ENCODE results near the gene NTM.

The NTM gene

GRCh38 chr11:132054822-132055221 lies 684.4 kb downstream of the NTM start:
- H3K27me3 ChIP-seq (ENCODE audit: control insufficient read depth, insufficient read depth, low read length): no peaks in the 10 kb centered on the region
- no peaks in the 10 kb centered on the region for H3K9me3 ChIP-seq (ENCODE audit: control insufficient read depth, low read length)
- peaks cover 13% of the 10 kb centered on the region for H3K4me1 ChIP-seq
- no peak overlapping the region for H3K27ac ChIP-seq
- no peak overlapping the region for H2AFZ ChIP-seq
- no peaks in the 10 kb centered on the region for H3K36me3 ChIP-seq (ENCODE audit: control insufficient read depth, insufficient read depth, low read length)
- H3K4me3 ChIP-seq (ENCODE audit: low read depth, low read length): no peak overlapping the region
- no peak for TF ChIP-seq CTCF (IDR thresholded peaks at IDR 0.05)
- no peak overlapping the region for H3K4me2 ChIP-seq (ENCODE audit: low read length)
- peaks cover 32% of the 10 kb centered on the region for H3K79me2 ChIP-seq
- no peak overlapping the region for H3K9ac ChIP-seq

GRCh38 chr11:132055296-132055695 lies 684.9 kb downstream of the NTM start:
- Histone ChIP-seq H3K9ac (no peak overlapping the region), H3K4me2 (ENCODE audit: low read length) (no peak overlapping the region), H3K9me3 (ENCODE audit: control insufficient read depth, low read length) (no peaks in the 10 kb centered on the region), H3K27me3 (ENCODE audit: control insufficient read depth, insufficient read depth, low read length) (no peaks in the 10 kb centered on the region), H3K79me2 (peaks cover 30% of the 10 kb centered on the region), H3K4me3 (ENCODE audit: low read depth, low read length) (no peak overlapping the region), H3K36me3 (ENCODE audit: control insufficient read depth, insufficient read depth, low read length) (no peaks in the 10 kb centered on the region), H2AFZ (no peak overlapping the region), H3K4me1 (peaks cover 10% of the 10 kb centered on the region), H3K27ac (no peak overlapping the region)
- TF ChIP-seq CTCF (IDR thresholded peaks at IDR 0.05): no peak

- Histone ChIP-seq H3K4me1 (peaks cover 9% of the 10 kb centered on the region), H3K9me3 (ENCODE audit: control insufficient read depth, low read length) (no peaks in the 10 kb centered on the region), H3K9ac (no peak overlapping the region), H3K27ac (no peak overlapping the region), H3K27me3 (ENCODE audit: control insufficient read depth, insufficient read depth, low read length) (no peaks in the 10 kb centered on the region), H3K4me2 (ENCODE audit: low read length) (no peak overlapping the region), H3K4me3 (ENCODE audit: low read depth, low read length) (no peak overlapping the region), H3K79me2 (peaks cover 30% of the 10 kb centered on the region), H3K36me3 (ENCODE audit: control insufficient read depth, insufficient read depth, low read length) (no peaks in the 10 kb centered on the region), H2AFZ (no peak overlapping the region)
- no peak for TF ChIP-seq CTCF (IDR thresholded peaks at IDR 0.05)
Measured at GRCh38 chr11:132056689-132057088, 686.3 kb downstream of the NTM start.

- Histone ChIP-seq H3K79me2 (peaks cover 30% of the 10 kb centered on the region), H2AFZ (no peak overlapping the region), H3K9ac (no peak overlapping the region), H3K4me3 (ENCODE audit: low read depth, low read length) (no peak overlapping the region), H3K4me2 (ENCODE audit: low read length) (no peak overlapping the region), H3K9me3 (ENCODE audit: control insufficient read depth, low read length) (no peaks in the 10 kb centered on the region), H3K27ac (no peak overlapping the region), H3K36me3 (ENCODE audit: control insufficient read depth, insufficient read depth, low read length) (no peaks in the 10 kb centered on the region), H3K27me3 (ENCODE audit: control insufficient read depth, insufficient read depth, low read length) (no peaks in the 10 kb centered on the region), H3K4me1 (peaks cover 12% of the 10 kb centered on the region)
- no peak for TF ChIP-seq CTCF (IDR thresholded peaks at IDR 0.05)
Measured at GRCh38 chr11:132057266-132057665, 686.9 kb downstream of the NTM start.

GRCh38 chr11:132058211-132058772 lies 687.9 kb downstream of the NTM start:
- Histone ChIP-seq H3K79me2 (peaks cover 29% of the 10 kb centered on the region), H3K9ac (no peak overlapping the region), H3K36me3 (ENCODE audit: control insufficient read depth, insufficient read depth, low read length) (no peaks in the 10 kb centered on the region), H3K4me3 (ENCODE audit: low read depth, low read length) (no peak overlapping the region), H3K9me3 (ENCODE audit: control insufficient read depth, low read length) (no peaks in the 10 kb centered on the region), H3K4me2 (ENCODE audit: low read length) (no peak overlapping the region), H2AFZ (no peak overlapping the region), H3K4me1 (peaks cover 16% of the 10 kb centered on the region), H3K27ac (no peak overlapping the region), H3K27me3 (ENCODE audit: control insufficient read depth, insufficient read depth, low read length) (no peaks in the 10 kb centered on the region)
- TF ChIP-seq CTCF (IDR thresholded peaks at IDR 0.05): no peak

All from parathyroid adenoma (tissue), 2 donors.